GM21367 (cell line): Measurements from ENCODE around the gene SI.
"Not testable (repeated sequence)": the region's sequence is repeated elsewhere in the genome, so short reads cannot be mapped to it uniquely, and the experiment has no call there.

Source experiments
- ATAC-seq: cut with Tn5 transposase; IDR thresholded peaks from one replicate; pipeline ENCODE4 v1.9.1; 2021; ENCODE audit not compliant: unreplicated experiment

SI gene

DNA sequence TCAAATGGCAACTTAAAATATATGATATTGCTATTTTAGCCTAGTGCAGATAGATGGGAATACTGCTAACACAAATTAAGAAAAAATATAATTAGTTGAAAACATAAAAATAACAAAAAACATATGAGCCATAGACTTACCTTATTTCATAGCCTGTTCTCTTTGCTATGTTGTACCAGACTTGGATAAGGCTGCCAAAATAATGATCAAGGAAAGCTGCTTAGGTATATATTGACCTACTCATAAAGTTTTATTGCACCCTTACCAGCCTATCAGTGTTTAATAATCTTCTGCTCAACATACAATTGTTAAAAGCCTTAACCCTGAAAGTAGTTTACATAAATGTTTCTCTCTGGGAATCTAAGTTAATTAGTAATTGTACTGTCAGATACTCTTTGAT lies at the start of gene SI:
Gene SI (minus strand): TSS at position 204 of the 400 bp plus-strand sequence. CDS start 2,484 bp downstream, outside the sequence.
- no peak for ATAC-seq

- ATAC-seq = no peak
Measured at GRCh38 chr3:165125836-165126235, 47.5 kb upstream of the SI start.

DNA sequence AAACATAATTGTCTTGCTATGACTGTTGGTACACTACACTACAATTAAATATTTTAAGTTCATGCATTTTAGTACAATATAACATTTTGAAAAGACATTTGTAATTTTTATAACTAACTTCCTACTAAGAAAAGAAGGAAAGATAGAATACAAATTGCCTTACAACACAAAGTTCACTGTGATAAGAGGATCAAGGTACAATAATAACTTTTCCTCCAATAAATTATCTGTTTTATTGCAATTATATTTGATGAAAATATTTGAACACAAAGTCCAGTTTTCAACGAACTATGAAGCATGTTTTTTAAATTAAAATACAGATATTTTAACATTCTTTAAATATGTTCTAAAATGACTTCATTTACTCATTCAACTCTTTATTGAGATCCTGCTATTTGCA lies 33.1 kb upstream of the SI start:
- no peak for ATAC-seq

DNA sequence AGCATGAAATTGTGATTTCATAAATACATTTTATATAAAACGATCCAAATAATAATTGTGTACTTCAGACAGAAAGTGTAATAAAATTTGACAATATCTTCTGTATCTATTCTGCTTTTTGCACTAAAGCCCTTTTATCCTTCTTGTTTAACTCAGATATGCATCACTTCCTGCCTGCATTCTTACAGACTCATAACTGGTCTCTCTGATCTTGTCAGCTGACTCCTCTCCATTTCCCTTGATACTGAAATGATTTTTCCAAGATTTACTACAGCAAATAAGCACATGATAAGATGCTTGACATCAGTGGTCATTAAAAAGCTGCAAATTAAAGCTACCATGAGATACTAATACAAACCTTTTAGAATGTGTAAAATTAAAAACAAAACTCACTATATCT lies 25.3 kb upstream of the SI start:
- no peak for ATAC-seq

DNA sequence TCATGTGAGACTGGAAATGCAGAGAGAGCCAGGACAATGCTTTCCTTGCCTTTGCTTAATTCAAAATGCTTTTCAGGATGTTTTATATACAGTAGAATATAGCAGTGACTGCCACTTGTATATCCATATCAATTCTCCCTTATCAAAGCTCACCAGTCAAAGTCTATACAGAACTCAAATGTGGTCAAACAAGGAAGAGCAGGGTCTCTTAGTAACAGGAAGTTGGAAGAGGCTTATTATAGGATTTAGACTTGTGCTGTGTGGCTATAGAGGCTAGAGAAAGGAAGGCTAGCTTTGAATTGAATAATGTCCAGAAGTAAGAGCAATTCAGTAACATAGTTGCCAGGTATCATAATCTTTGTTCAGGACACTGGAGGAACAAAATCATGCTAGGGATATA lies 4.4 kb upstream of the SI start:
- ATAC-seq = no peak

DNA sequence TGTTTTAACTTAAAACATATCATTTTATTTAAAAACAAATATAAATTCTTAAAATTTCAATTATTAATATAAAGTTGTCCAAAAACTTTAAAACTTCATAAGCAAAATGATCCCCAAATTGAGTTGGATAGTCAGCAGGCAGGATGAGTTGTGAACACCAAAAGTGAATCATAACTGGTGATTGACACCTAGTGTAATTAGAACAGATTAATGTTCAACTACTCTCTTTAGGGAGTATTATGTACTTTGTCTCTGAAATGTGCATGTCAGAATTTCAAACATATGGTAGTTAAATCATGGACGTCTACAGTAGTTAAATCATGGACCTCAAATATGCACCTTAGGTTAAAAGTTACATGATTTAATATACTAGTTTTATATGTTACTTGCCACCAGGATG lies 2.9 kb upstream of the SI start:
- ATAC-seq = no peak

DNA sequence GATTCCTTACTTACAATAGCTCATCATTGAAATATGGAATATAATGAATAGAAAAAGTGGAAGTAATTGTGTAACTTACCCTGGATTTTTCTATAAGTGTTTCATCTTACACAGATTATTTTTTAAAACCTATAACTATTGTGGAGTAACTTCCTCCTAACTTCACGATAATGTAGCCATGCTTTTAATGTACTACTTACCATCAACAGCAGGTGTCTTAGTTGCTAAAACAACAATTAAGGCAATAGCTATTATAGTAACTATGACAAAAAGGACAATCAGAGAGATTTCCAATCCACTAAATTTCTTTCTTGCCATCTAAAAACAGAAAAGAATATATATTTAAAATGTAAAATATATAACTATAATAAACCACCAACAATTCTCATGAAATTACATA lies 2.6 kb downstream of the SI start:
- ATAC-seq = no peak

GRCh38 chr3:165070682-165071081 lies 7.6 kb downstream of the SI start:
- no peak for ATAC-seq

DNA sequence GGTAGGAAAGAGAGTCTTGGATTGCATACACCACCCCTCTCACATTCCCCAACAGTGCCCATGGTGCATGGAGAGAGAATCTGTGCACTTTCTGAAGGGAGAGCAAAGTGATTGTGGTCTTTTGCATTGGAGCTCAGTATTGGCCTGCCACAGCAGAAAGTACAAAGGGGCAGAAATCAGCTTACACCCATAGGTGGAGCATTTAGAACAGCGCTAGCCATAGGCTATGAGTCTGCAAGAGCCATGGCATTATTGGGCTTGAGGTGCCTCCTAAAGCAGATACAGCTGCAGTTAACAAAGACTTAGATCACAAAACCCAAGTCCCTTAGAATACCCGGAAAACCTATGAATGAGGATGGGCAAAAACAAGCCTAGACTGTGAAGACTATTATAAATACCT lies 21.8 kb downstream of the SI start:
- ATAC-seq = no peak

GRCh38 chr3:165040186-165040585 lies 38.1 kb downstream of the SI start:
- no peak for ATAC-seq

- ATAC-seq = no peak
Measured at GRCh38 chr3:165011557-165011956, 66.7 kb downstream of the SI start.

DNA sequence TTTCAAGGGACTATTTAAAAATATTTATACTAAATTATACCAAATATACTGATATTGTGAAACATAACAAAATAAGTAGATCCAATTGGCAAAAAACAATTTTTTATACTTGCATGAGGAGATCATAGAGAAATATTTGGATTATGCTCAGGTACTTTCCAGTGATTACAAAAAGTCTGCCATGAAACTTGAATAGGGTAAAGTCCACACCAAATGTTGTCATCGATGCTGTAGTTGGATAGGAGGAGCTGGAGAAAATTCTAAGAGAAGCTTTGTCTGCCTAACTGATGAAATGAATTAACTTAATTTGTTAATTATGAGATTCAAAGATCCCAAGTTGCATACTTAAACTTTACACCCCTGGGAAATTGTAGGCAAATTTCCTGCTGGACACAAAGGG lies 93.3 kb downstream of the SI start:
- ATAC-seq = no peak

- ATAC-seq = no peak
Measured at GRCh38 chr3:164962610-164963009, 115.7 kb downstream of the SI start.

DNA sequence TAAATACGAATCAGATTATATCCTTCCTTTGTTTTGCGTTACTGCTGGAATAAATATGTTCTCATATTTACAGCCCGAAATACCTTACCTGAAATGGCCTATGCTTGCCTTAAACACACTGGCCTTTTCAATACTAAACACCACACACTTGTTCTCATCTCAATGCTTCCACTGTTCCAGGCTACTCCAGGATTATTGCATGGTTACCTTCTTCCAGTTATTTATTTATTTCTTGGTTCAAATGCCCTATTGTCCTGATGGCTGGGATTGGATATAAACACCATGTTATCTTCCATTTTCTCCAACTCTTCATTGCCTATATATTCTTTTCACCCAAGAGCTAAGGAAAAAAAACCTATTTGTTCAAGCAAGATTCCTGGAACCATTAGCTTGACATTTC lies 125.3 kb downstream of the SI start:
- ATAC-seq = no peak

DNA sequence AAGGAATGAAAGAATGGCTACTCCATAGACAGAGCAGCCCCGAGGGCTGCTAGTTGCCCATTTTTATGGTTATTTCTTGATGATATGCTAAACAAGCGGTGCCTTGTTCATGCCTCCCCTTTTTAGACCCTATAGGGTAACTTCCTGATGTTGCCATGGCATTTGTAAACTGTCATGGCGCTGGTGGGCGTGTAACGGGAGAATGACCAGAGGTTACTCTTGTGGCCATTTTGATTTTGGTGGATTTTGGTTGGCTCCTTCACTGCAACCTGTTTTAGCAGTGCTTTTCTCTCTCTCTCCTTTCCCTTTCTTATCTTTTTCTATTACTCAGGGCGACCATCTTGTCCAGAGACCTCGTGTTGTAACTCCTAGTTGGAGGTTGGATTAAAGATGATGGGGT lies 126.9 kb downstream of the SI start:
- ATAC-seq = not testable (repeated sequence)

- ATAC-seq = no peak
Measured at GRCh38 chr3:164940745-164941144, 137.6 kb downstream of the SI start.

DNA sequence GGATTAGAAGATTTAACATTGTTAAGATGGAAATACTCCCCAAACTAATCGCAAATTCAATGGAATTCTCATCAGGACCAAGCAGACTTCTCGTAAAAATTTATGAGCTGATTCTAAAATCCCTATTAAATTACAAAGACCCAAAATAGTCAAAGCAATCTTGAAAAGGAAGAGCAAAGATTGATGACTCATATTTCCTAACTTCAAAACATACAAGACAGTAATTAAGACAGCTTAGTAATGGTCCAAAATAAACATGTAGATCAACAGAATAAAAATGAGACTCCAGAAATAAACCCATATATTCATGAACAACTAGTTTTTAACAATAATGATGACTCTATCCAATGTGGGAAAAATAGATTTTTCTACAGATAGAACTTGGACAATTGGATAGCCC lies 148.7 kb downstream of the SI start:
- no peak for ATAC-seq
